Colon (tissue), 2 donors: ENCODE measurements around the gene COL6A1.
"Not testable (repeated sequence)": the region's sequence is repeated elsewhere in the genome, so short reads cannot be mapped to it uniquely, and the experiment has no call there.

Experiments
- FAIRE-seq: peaks from 2 replicates; lab custom pipeline; 2012; peaks lifted over from hg19 to GRCh38; lab: Jason Lieb, UNC
- donor health status: control.
- donor health status: control.

COL6A1 gene

GRCh38 chr21:45965084-45965809 lies 16.3 kb upstream of the COL6A1 start:
- no peak for FAIRE-seq

GRCh38 chr21:45966791-45967394 lies 14.7 kb upstream of the COL6A1 start:
- no peak for FAIRE-seq

- no peak for FAIRE-seq
These were observed 11.5 kb upstream of the COL6A1 start for GRCh38 chr21:45969921-45970673.

GRCh38 chr21:45970674-45971615 lies 10.6 kb upstream of the COL6A1 start:
- FAIRE-seq = no peak

GRCh38 chr21:45971616-45972352 lies 9.8 kb upstream of the COL6A1 start:
- FAIRE-seq = no peak

- no peak for FAIRE-seq
These were observed 9.2 kb upstream of the COL6A1 start for GRCh38 chr21:45972353-45972715.

GRCh38 chr21:45972716-45973474 lies 8.7 kb upstream of the COL6A1 start:
- FAIRE-seq = no peak

GRCh38 chr21:45973475-45974072 lies 8.0 kb upstream of the COL6A1 start:
- no peak for FAIRE-seq

GRCh38 chr21:45974073-45975019 lies 7.2 kb upstream of the COL6A1 start:
- no peak for FAIRE-seq

- FAIRE-seq = no peak
These were observed 6.4 kb upstream of the COL6A1 start for GRCh38 chr21:45975020-45975666.

GRCh38 chr21:45975667-45976409 lies 5.7 kb upstream of the COL6A1 start:
- not testable (repeated sequence) for FAIRE-seq

GRCh38 chr21:45976701-45977311 lies 4.8 kb upstream of the COL6A1 start:
- no peak for FAIRE-seq

- no peak for FAIRE-seq
These were observed 4.2 kb upstream of the COL6A1 start for GRCh38 chr21:45977396-45977795.

GRCh38 chr21:45979141-45979631 lies 2.4 kb upstream of the COL6A1 start:
- FAIRE-seq = no peak

GRCh38 chr21:45979651-45980050 lies 1.9 kb upstream of the COL6A1 start:
- FAIRE-seq = no peak

- FAIRE-seq = no peak
These were observed 1.3 kb upstream of the COL6A1 start for GRCh38 chr21:45980271-45980670.

- FAIRE-seq = no peak
These were observed 873 bp upstream of the COL6A1 start for GRCh38 chr21:45980697-45981096.
